Measurements from ENCODE around the gene PTBP3. TPM values are rescaled to one million over a fixed set of nuclear protein-coding genes. Genes with fewer than 3 reads are reported as not detected.
"Not testable (repeated sequence)": the region's sequence is repeated elsewhere in the genome, so short reads cannot be mapped to it uniquely, and the experiment has no call there.

The PTBP3 gene
- polyA plus RNA-seq, 2 of the 4 experiments (the other 2 are of a cell fraction): 55.7 to 105 TPM

DNA sequence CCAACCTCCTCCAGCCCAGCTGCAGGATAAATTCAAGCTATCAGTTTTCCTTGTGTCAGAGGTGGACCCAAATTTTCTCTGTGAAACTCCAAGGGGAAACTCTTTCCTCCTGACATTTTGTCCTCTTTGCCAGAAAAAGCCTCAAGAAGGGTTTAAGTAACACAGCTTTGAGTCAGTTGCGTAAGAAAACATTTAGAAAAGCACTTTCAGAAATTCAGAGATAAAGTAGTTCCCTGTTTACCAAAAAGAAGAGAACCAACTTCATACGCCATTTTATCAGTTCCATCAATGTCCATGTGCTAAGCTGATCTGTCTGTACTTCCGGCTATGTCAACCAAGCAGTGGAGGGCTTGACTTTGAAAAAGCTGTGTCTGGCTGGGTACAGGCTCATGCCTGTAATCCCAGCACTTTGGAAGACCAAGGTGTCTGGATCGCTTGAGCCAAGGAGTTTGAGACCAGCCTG lies 138.4 kb downstream of the PTBP3 start (continued):
- TF ChIP-seq PHF8 (IDR thresholded peaks at IDR 0.05; ENCODE audit: borderline replicate concordance, low read depth): no peak

- ChIA-PET POLR2A (no interaction called here), CTCF (interaction anchor here (1.0 to 2.3 kb wide), 6 partner anchors 10 to 168 kb away, joined by 3 to 5 read pairs (median 3); partner anchors contain the start of gene PTBP3)
- Histone ChIP-seq H3K4me1 (no peaks in the 10 kb centered on the region), H3K4me2 (no peak overlapping the region), H3K4me3 (no peak overlapping the region), H3K9me3 (no peaks in the 10 kb centered on the region), H3K27ac (no peak overlapping the region)
- FAIRE-seq (peak; percentile 18), ATAC-seq (no peak), DNase-seq (ENCODE audit: low read depth in 1 of 2, low spot score in 1 of 2) (no peak)
- 91% methylated on average over 6 of the region's 6 CpGs for WGBS (ENCODE audit: missing lambda C conversion rate)
- no peak for TF ChIP-seq ESRRA (IDR thresholded peaks at IDR 0.05; ENCODE audit: borderline replicate concordance, low read length)
- no peak for TF ChIP-seq BHLHE40 (IDR thresholded peaks at IDR 0.05; ENCODE audit: low read depth, low read length)
- TF ChIP-seq RCOR1 (IDR thresholded peaks at IDR 0.05; ENCODE audit: low read depth, low read length): no peak
Observed at GRCh38 chr9:112193572-112194288, 139.7 kb downstream of the PTBP3 start.

GRCh38 chr9:112190320-112190719 lies 143.1 kb downstream of the PTBP3 start:
- H3K4me3 ChIP-seq; FAIRE-seq; POLR2A ChIA-PET; H3K4me1 ChIP-seq; H3K9me3 ChIP-seq; ATAC-seq; H3K27ac ChIP-seq; H3K4me2 ChIP-seq; DNase-seq (ENCODE audit: low read depth in 1 of 2, low spot score in 1 of 2): not testable (repeated sequence)
- CTCF ChIA-PET: interaction anchor here (0.9 kb wide), 1 partner anchor 97 kb away, joined by 3 read pairs; no protein-coding TSS in a partner anchor
- 92% methylated on average over 1 of the region's 1 CpG for WGBS (ENCODE audit: missing lambda C conversion rate)

DNA sequence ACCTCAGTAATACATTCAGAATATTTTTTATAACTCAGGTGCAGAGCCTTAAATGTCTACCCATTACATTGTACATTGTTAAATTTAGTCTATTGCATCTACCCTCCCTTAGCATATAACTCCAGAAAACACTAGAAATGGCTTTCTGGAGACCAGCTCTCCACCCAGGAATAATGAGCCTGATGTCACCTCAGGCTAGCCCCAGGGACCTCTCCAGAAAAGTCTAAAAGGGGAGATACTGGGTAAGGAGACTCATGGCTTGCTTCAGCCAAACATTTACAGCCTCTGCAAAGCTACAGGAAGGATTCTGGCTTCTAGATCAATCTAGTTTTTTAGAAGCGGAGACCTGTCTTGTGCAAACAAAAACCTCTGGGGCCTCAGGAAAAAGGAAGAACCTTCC lies 144.5 kb downstream of the PTBP3 start:
- CTCF ChIA-PET: interaction anchor here (0.7 to 1.5 kb wide), 4 partner anchors 18 to 91 kb away, joined by 3 to 5 read pairs (median 4); no protein-coding TSS in a partner anchor
- Histone ChIP-seq H3K4me3 (no peak overlapping the region), H3K27ac (peak overlapping the region in 1 of 2 experiments; percentile 3; a peak in 1 of 6 replicates), H3K4me2 (no peak overlapping the region), H3K9me3 (no peaks in the 10 kb centered on the region), H3K4me1 (no peaks in the 10 kb centered on the region)
- 93% methylated on average over 1 of the region's 1 CpG for WGBS (ENCODE audit: missing lambda C conversion rate)
- TF ChIP-seq CTCF (IDR thresholded peaks at IDR 0.05) (no peak), EP300 (IDR thresholded peaks at IDR 0.05) (no peak), REST (IDR thresholded peaks at IDR 0.05) (no peak), POLR2A (IDR thresholded peaks at IDR 0.05; ENCODE audit: low read length) (no peak), HOXB13 (CRISPR knock-in tag; IDR thresholded peaks at IDR 0.05; ENCODE audit: low read depth) (no peak), PBX3 (IDR thresholded peaks at IDR 0.05) (no peak), SREBF2 (IDR thresholded peaks at IDR 0.05) (no peak), SMC3 (IDR thresholded peaks at IDR 0.05) (no peak), BHLHE40 (IDR thresholded peaks at IDR 0.05; ENCODE audit: low read depth, low read length) (no peak), CEBPB (IDR thresholded peaks at IDR 0.05) (no peak), KDM1A (IDR thresholded peaks at IDR 0.05; ENCODE audit: low read depth) (no peak), RARB (CRISPR knock-in tag; IDR thresholded peaks at IDR 0.05) (no peak), NPAS2 (CRISPR knock-in tag; IDR thresholded peaks at IDR 0.05; ENCODE audit: borderline replicate concordance) (no peak), MYC (IDR thresholded peaks at IDR 0.05; ENCODE audit: borderline replicate concordance, low read length) (no peak), CBX2 (IDR thresholded peaks at IDR 0.05; ENCODE audit: borderline replicate concordance, low read depth) (no peak)
- TF ChIP-seq, protein P1, sequence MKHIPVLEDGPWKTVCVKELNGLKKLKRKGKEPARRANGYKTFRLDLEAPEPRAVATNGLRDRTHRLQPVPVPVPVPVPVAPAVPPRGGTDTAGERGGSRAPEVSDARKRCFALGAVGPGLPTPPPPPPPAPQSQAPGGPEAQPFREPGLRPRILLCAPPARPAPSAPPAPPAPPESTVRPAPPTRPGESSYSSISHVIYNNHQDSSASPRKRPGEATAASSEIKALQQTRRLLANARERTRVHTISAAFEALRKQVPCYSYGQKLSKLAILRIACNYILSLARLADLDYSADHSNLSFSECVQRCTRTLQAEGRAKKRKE (CRISPR knock-in tag; IDR thresholded peaks at IDR 0.05; ENCODE audit: low read depth): no peak
- TF ChIP-seq, protein P2, sequence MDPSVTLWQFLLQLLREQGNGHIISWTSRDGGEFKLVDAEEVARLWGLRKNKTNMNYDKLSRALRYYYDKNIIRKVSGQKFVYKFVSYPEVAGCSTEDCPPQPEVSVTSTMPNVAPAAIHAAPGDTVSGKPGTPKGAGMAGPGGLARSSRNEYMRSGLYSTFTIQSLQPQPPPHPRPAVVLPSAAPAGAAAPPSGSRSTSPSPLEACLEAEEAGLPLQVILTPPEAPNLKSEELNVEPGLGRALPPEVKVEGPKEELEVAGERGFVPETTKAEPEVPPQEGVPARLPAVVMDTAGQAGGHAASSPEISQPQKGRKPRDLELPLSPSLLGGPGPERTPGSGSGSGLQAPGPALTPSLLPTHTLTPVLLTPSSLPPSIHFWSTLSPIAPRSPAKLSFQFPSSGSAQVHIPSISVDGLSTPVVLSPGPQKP (IDR thresholded peaks at IDR 0.05; ENCODE audit: low read depth, low read length): no peak
- no peak for DNase-seq (ENCODE audit: low read depth in 1 of 2, low spot score in 1 of 2)
- POLR2A ChIA-PET: no interaction called here
- FAIRE-seq: no peak
- no peak for ATAC-seq

Measured in A549 (cell line).